Measurements from ENCODE around the gene KRI1.
"Not testable (repeated sequence)": the region's sequence is repeated elsewhere in the genome, so short reads cannot be mapped to it uniquely, and the experiment has no call there.

KRI1 gene

GRCh38 chr19:10548746-10549276, 17.0 kb downstream of the KRI1 start:
- DNase-seq: no peak

- no peak for DNase-seq
These were observed 19.0 kb downstream of the KRI1 start for GRCh38 chr19:10546817-10547216.

DNA sequence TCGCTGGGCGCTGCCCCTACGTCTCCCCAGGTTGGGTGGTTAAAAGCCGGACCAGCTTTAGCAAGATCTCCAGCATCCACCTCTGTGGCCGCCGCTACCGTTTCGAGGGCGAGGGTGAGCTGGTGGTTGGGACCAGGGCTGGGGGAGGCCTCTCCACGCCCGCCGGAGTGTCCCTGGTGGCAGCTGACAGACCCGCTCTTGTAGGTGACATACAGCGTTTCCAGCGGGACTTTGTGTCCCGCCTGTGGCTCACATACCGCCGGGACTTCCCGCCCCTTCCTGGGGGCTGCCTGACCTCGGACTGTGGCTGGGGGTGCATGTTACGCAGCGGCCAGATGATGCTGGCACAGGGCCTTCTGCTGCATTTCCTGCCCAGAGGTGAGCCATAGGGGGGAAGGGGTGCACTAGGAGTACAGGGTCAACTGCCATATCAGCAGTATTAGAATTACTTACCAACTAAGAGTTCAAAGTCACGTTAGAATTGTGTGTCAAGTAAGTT, 21.0 kb downstream of the KRI1 start:
- no peak for DNase-seq

DNA sequence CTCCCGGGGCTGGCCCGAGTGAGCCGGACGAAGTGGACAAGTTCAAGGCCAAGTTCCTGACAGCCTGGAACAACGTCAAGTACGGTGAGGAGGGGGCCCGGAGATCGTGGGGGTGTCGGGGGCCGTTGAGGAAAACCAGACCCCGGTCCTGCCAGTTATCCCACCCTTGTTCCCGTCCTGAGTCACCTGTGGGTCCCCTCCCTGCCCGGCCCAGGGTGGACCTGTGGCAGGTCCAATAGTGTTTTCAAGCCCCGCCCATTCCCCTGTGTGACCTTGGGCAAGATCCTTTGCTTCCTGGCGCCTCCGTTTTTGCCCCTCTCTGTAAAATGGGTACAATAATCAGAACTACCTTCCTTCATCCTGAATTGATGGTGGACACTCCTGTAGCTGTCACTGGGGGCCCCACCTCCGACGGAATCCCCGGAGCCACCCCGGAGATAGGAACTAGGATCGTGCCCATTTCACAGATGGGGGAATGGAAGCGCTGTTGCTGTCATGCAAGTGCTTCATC, 21.5 kb downstream of the KRI1 start:
- peak; percentile 42 for DNase-seq

- DNase-seq: peak; percentile 90
These were observed 22.2 kb downstream of the KRI1 start, which contains the start of gene ATG4D for GRCh38 chr19:10543420-10544241. Gene ATG4D (plus strand): TSS chr19:10543904. CDS start chr19:10544091, 187 bp downstream.

DNA sequence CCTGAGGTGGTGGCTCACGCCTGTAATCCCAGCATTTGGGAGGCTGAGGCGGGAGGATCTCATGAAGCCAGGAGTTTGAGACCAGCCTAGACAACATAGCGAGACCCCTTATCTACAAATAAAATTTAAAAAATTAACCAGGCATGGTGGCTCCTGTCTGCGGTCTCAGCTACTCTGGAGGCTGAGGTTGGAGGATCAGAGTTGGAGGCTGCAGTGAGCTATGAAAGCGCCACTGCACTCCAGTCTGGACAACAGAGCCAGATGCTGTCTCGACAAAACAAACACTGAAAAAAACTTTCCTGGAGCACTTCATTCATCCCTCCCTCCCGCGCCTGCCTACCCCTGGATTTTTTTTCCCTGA, 22.8 kb downstream of the KRI1 start:
- DNase-seq: no peak

DNA sequence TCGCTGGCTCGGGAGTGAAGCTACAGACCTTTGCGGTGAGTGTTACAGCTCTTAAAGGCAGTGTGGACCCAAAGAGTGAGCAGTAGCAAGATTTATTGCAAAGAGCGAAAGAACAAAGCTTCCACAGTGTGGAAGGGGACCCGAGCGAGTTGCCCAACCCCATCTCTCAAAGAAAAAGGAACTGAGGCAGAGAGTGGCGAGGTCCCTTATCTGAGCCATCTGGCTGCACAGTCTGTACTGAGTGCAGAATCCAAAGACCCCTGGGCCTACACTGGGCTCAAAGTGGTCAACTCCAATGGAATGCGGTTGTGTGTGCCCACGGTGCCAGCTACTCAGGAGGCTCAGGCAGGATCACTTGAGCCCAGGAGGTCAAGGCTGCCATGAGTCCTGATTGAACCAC, 26.8 kb downstream of the KRI1 start:
- not testable (repeated sequence) for DNase-seq

DNA sequence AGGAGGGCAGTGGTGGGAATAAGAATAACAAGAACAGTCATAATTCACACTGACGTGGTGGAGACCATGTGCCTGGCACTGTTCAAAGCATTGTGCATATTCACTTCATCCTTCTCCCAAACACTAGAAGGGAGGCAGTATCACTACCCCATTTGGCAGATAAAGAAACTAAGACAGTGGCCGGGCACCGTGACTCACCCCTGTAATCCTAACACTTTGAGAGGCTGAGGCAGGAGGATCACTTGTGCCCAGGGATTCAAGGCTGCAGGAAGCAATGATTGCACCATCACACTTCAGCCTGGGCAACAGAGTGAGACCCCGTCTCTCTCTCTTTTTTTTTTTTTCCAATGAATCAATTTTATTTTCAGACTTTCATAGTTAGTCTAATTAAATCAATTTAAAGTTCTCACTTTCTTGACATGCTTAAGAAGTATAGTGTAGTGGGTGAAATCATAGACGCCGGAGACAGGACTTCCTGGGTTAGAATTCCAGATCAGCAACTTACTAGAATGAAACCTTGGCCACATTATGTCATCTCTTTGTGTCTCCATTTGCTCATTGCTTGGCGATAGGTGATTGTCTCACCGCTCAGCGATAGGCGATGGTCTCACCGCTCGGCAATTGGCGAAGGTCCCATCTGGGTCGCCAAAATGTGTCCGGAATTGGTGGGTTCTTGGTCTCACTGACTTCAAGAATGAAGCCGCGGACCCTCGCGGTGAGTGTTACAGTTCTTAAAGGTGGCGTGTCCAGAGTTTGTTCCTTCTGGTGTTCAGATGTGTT, 27.4 kb downstream of the KRI1 start:
- DNase-seq: no peak

DNA sequence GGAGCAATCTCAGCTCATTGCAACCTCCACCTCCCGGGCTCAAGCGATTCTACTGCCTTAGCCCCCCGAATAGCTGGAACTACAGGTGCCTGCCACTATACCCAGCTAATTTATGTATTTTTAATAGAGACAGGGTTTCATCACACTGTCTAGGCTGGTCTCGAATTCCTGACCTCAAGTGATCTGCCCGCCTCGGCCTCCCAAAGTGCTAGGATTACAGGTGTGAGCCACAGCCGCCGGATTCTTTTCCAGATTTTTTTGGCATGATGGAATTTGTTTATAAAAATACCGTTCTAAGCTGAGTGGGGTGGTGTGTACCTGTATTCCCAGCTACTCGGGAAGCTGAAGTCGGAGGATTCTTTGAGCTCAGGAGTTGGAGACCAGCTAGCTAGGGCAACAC, 28.1 kb downstream of the KRI1 start:
- no peak for DNase-seq

- no peak for DNase-seq
These were observed 30.2 kb downstream of the KRI1 start for GRCh38 chr19:10535613-10536012.

GRCh38 chr19:10533646-10534386, 32.0 kb downstream of the KRI1 start:
- no peak for DNase-seq

DNA sequence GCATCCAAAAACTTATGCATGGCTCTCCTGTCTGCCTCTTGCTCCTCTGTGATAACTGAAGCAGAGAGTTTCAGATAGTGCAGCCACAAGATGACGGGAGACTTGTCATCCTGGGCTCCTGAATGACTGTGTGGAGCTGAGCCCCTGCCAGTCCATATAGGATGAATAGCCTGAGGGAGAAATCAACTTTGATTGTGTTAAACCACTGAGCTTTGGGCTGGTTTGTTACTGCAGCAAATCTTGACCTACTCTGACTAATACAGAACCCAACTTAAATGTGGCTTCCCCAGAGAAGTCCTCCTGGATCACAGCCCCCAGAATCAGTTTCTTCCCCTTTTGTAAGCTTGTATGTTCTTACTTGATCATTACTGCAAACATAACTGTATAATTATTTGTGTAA, 33.4 kb downstream of the KRI1 start:
- DNase-seq: no peak

- not testable (repeated sequence) for DNase-seq
These were observed 38.9 kb downstream of the KRI1 start for GRCh38 chr19:10526887-10527286.

DNA sequence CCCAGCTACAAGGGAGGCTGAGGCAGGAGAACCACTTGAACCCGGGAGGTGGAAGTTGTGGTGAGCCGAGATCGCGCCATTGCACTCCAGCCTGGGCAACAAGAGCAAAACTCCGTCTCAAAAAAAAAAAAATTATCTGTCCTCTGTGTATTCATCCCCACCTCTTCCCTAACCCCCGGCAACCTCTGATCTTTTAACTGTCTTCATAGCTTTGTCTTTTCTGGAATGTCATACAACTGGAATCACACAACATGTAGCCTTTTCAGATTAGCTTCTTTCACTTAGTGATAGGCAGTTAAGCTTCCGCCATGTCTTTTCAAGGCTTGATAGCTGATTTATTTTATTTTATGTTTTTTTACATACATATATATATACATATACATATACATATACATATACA, 40.2 kb downstream of the KRI1 start:
- DNase-seq: no peak

- DNase-seq: no peak
These were observed 42.6 kb downstream of the KRI1 start for GRCh38 chr19:10523135-10523636.

GRCh38 chr19:10521461-10522171, 44.2 kb downstream of the KRI1 start:
- no peak for DNase-seq

GRCh38 chr19:10520652-10521318, 45.0 kb downstream of the KRI1 start:
- DNase-seq: no peak

- DNase-seq: no peak
These were observed 46.4 kb downstream of the KRI1 start for GRCh38 chr19:10519421-10519820.

- DNase-seq: peak; percentile 17
These were observed 47.1 kb downstream of the KRI1 start for GRCh38 chr19:10518444-10519361.

All from CD4-positive, alpha-beta T cell treated with Interleukin-17A for 4 hours (primary cell).